ENCODE results near the gene BCL2.
"Not testable (repeated sequence)": the region's sequence is repeated elsewhere in the genome, so short reads cannot be mapped to it uniquely, and the experiment has no call there.

BCL2 gene

GRCh38 chr18:63203497-63203896 lies 116.1 kb downstream of the BCL2 start:
- H3K4me1 Mint-ChIP-seq = peaks cover 38% of the 10 kb centered on the region
- no peaks in the 10 kb centered on the region for H3K36me3 Mint-ChIP-seq
- ATAC-seq (ENCODE audit: low read depth) (no peak), DNase-seq (ENCODE audit: low spot score in 2 of 2) (no peak)
- H3K9me3 Mint-ChIP-seq = no peaks in the 10 kb centered on the region
- H3K4me3 Mint-ChIP-seq = no peak overlapping the region
- peak overlapping the region; percentile 12 for H3K27ac Mint-ChIP-seq
- H3K27me3 Mint-ChIP-seq = no peaks in the 10 kb centered on the region

DNA sequence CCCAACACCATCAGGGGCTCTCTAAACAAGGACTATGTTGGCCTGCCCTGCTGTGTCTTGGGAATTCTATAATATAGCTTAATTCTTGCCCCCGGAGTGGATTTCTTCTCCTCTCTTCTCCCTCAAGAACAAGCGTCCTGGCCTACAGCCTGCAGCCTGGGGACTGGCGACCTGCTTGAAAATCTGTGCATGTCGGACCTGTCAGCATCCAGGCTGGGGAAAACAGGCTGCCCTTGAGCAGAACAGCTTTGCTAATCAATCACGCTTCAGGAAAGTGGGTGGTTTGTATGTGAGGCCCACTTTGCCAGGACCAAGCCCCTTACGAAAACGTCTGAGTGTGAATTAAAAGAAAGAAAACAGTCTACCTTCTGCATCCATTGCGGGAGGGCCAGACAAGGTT lies 116.7 kb downstream of the BCL2 start:
- H3K9me3 Mint-ChIP-seq = no peaks in the 10 kb centered on the region
- H3K27me3 Mint-ChIP-seq = no peaks in the 10 kb centered on the region
- H3K27ac Mint-ChIP-seq = no peak overlapping the region
- peaks cover 31% of the 10 kb centered on the region for H3K4me1 Mint-ChIP-seq
- no peak for DNase-seq (ENCODE audit: low spot score in 2 of 2)
- no peak overlapping the region for H3K4me3 Mint-ChIP-seq
- H3K36me3 Mint-ChIP-seq = no peaks in the 10 kb centered on the region
- no peak for ATAC-seq (ENCODE audit: low read depth)

- H3K9me3 Mint-ChIP-seq; H3K27me3 Mint-ChIP-seq; H3K4me3 Mint-ChIP-seq; DNase-seq (ENCODE audit: low spot score in 2 of 2); H3K36me3 Mint-ChIP-seq; ATAC-seq (ENCODE audit: low read depth); H3K27ac Mint-ChIP-seq: not testable (repeated sequence)
- H3K4me1 Mint-ChIP-seq = peaks cover 22% of the 10 kb centered on the region
Observed at GRCh38 chr18:63201456-63201855, 118.1 kb downstream of the BCL2 start.

- Mint-ChIP-seq H3K27me3 (no peaks in the 10 kb centered on the region), H3K9me3 (no peaks in the 10 kb centered on the region), H3K4me1 (peaks cover 10% of the 10 kb centered on the region), H3K27ac (no peak overlapping the region), H3K36me3 (no peaks in the 10 kb centered on the region), H3K4me3 (no peak overlapping the region)
- DNase-seq (ENCODE audit: low spot score in 2 of 2) (no peak), ATAC-seq (ENCODE audit: low read depth) (peak; percentile 54)
Observed at GRCh38 chr18:63199743-63200241, 119.8 kb downstream of the BCL2 start.

DNA sequence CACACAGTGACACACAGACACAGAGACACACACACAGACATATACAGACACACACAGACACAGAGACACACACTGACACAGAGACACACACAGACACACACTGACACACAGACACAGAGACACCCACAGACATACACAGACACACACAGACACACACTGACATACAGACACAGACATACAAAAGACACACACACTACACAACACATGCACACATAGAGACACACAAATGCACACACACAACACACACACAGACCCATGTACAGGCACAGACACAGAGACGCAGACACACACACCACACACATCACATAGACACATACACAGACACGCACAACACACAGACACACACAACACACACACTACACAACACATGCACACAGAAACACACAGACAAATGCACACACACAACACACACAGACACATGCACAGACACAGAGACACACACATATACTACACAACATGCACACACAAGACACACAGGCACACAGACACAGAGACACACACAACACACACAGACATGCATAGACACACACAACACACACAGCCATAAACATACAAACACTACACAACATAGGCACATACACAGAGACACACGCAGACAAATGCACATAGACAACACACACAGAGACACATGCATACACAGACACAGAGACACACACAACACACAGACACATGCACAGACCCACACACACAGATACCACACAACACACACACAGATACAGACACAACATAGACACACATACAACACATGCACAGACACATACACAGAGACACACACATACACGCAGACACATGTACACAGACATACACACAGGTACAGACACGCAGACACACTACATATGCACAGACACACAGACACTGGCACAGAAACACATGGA lies 120.5 kb downstream of the BCL2 start:
- Mint-ChIP-seq H3K9me3 (no peaks in the 10 kb centered on the region), H3K27ac (no peak overlapping the region), H3K27me3 (no peaks in the 10 kb centered on the region), H3K4me3 (no peak overlapping the region), H3K4me1 (peaks cover 7% of the 10 kb centered on the region), H3K36me3 (no peaks in the 10 kb centered on the region)
- DNase-seq (ENCODE audit: low spot score in 2 of 2) (no peak), ATAC-seq (ENCODE audit: low read depth) (no peak)

GRCh38 chr18:63198098-63198760 lies 121.3 kb downstream of the BCL2 start:
- Mint-ChIP-seq H3K4me3 (no peak overlapping the region), H3K9me3 (no peaks in the 10 kb centered on the region), H3K27ac (no peak overlapping the region), H3K36me3 (peaks cover 3% of the 10 kb centered on the region), H3K27me3 (no peaks in the 10 kb centered on the region), H3K4me1 (peaks cover 12% of the 10 kb centered on the region)
- DNase-seq (ENCODE audit: low spot score in 2 of 2) (no peak), ATAC-seq (ENCODE audit: low read depth) (peak; percentile 49)

GRCh38 chr18:63197246-63197869 lies 122.2 kb downstream of the BCL2 start:
- DNase-seq (ENCODE audit: low spot score in 2 of 2) (no peak), ATAC-seq (ENCODE audit: low read depth) (no peak)
- Mint-ChIP-seq H3K4me1 (peaks cover 18% of the 10 kb centered on the region), H3K9me3 (no peaks in the 10 kb centered on the region), H3K36me3 (peaks cover 3% of the 10 kb centered on the region), H3K27me3 (no peaks in the 10 kb centered on the region), H3K27ac (no peak overlapping the region), H3K4me3 (no peak overlapping the region)

- ATAC-seq (ENCODE audit: low read depth) (no peak), DNase-seq (ENCODE audit: low spot score in 2 of 2) (no peak)
- Mint-ChIP-seq H3K36me3 (peaks cover 11% of the 10 kb centered on the region), H3K4me3 (no peak overlapping the region), H3K4me1 (peaks cover 26% of the 10 kb centered on the region), H3K9me3 (no peaks in the 10 kb centered on the region), H3K27me3 (no peaks in the 10 kb centered on the region), H3K27ac (peak overlapping the region; percentile 13)
Observed at GRCh38 chr18:63195326-63196159, 124.0 kb downstream of the BCL2 start.

GRCh38 chr18:63192885-63193349 lies 126.7 kb downstream of the BCL2 start:
- DNase-seq (ENCODE audit: low spot score in 2 of 2) (no peak), ATAC-seq (ENCODE audit: low read depth) (peak; percentile 80)
- no peaks in the 10 kb centered on the region for H3K27me3 Mint-ChIP-seq
- no peaks in the 10 kb centered on the region for H3K9me3 Mint-ChIP-seq
- H3K4me3 Mint-ChIP-seq = no peak overlapping the region
- peaks cover 13% of the 10 kb centered on the region for H3K36me3 Mint-ChIP-seq
- H3K27ac Mint-ChIP-seq = peak overlapping the region; percentile 94
- H3K4me1 Mint-ChIP-seq = peaks cover 30% of the 10 kb centered on the region

- ATAC-seq (ENCODE audit: low read depth) = peak; percentile 62
- peaks cover 13% of the 10 kb centered on the region for H3K36me3 Mint-ChIP-seq
- peaks cover 36% of the 10 kb centered on the region for H3K4me1 Mint-ChIP-seq
- H3K27me3 Mint-ChIP-seq = no peaks in the 10 kb centered on the region
- no peak for DNase-seq (ENCODE audit: low spot score in 2 of 2)
- H3K4me3 Mint-ChIP-seq = no peak overlapping the region
- H3K27ac Mint-ChIP-seq = peak overlapping the region; percentile 94
- H3K9me3 Mint-ChIP-seq = no peaks in the 10 kb centered on the region
Observed at GRCh38 chr18:63192126-63192884, 127.3 kb downstream of the BCL2 start.

GRCh38 chr18:63191413-63191812 lies 128.2 kb downstream of the BCL2 start:
- Mint-ChIP-seq H3K9me3 (no peaks in the 10 kb centered on the region), H3K27me3 (no peaks in the 10 kb centered on the region), H3K36me3 (peaks cover 13% of the 10 kb centered on the region), H3K4me1 (peaks cover 43% of the 10 kb centered on the region), H3K4me3 (no peak overlapping the region), H3K27ac (peak overlapping the region; percentile 74)
- no peak for ATAC-seq (ENCODE audit: low read depth)
- no peak for DNase-seq (ENCODE audit: low spot score in 2 of 2)

DNA sequence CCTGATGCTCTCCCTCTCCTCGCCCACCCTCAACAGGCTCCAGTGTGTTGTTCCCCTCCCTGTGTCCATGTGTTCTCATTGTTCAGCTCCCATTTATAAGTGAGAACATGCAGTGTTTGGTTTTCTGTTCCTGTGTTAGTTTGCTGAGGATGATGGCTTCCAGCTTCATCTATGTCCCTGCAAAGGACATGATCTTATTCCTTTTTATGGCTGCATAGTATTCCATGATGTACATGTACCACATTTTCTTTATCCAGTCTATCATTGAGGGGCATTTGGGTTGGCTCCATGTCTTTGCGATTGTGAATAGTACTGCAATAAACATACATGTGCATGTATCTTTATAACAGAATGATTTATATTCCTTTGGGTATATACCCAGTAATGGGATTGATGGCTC lies 128.7 kb downstream of the BCL2 start:
- H3K4me3 Mint-ChIP-seq; H3K27me3 Mint-ChIP-seq; ATAC-seq (ENCODE audit: low read depth); H3K9me3 Mint-ChIP-seq; DNase-seq (ENCODE audit: low spot score in 2 of 2): not testable (repeated sequence)
- Mint-ChIP-seq H3K4me1 (peaks cover 47% of the 10 kb centered on the region), H3K27ac (peak overlapping the region; percentile 74), H3K36me3 (peaks cover 13% of the 10 kb centered on the region)

GRCh38 chr18:63189817-63190216 lies 129.8 kb downstream of the BCL2 start:
- no peak for DNase-seq (ENCODE audit: low spot score in 2 of 2)
- H3K27ac Mint-ChIP-seq = peak overlapping the region; percentile 85
- H3K36me3 Mint-ChIP-seq = peaks cover 13% of the 10 kb centered on the region

More at GRCh38 chr18:63189817-63190216, 129.8 kb downstream of the BCL2 start:
- ATAC-seq (ENCODE audit: low read depth) = no peak
- Mint-ChIP-seq H3K27me3 (no peaks in the 10 kb centered on the region), H3K4me1 (peaks cover 51% of the 10 kb centered on the region), H3K4me3 (no peak overlapping the region), H3K9me3 (no peaks in the 10 kb centered on the region)
